ENCODE data around the gene ABHD17B. TPM values are rescaled to one million over a fixed set of nuclear protein-coding genes. Genes with fewer than 3 reads are reported as not detected.
A peak's percentile ranks its signal among the peaks of the same experiment; 100 is the strongest.
"Not testable (repeated sequence)": the region's sequence is repeated elsewhere in the genome, so short reads cannot be mapped to it uniquely, and the experiment has no call there.

The ABHD17B gene
- 10 to 100 TPM; 10.5 to 68.3 (median 17.4) TPM for total RNA-seq
- polyA plus RNA-seq: 10 to 100 TPM in 2 of 3 donors, 1 to 10 TPM in 1; 8.4 to 25.5 (median 12.1) TPM
- long read RNA-seq, donor 1, transcript ABHD17B-201 (4 exons, 2,614 nt): major isoform, 68 of 73 reads
- long read RNA-seq, donor 1, partial matches to known transcripts: 0 of 73 reads
- long read RNA-seq, donor 1, other reads (novel, unspliced or antisense): 5 of 73 reads
- long read RNA-seq, donor 2, transcript ABHD17B-201 (4 exons, 2,614 nt): major isoform, 22 of 25 reads
- long read RNA-seq, donor 2, partial matches to known transcripts: 1 of 25 reads
- long read RNA-seq, donor 2, other reads (novel, unspliced or antisense): 2 of 25 reads

DNA sequence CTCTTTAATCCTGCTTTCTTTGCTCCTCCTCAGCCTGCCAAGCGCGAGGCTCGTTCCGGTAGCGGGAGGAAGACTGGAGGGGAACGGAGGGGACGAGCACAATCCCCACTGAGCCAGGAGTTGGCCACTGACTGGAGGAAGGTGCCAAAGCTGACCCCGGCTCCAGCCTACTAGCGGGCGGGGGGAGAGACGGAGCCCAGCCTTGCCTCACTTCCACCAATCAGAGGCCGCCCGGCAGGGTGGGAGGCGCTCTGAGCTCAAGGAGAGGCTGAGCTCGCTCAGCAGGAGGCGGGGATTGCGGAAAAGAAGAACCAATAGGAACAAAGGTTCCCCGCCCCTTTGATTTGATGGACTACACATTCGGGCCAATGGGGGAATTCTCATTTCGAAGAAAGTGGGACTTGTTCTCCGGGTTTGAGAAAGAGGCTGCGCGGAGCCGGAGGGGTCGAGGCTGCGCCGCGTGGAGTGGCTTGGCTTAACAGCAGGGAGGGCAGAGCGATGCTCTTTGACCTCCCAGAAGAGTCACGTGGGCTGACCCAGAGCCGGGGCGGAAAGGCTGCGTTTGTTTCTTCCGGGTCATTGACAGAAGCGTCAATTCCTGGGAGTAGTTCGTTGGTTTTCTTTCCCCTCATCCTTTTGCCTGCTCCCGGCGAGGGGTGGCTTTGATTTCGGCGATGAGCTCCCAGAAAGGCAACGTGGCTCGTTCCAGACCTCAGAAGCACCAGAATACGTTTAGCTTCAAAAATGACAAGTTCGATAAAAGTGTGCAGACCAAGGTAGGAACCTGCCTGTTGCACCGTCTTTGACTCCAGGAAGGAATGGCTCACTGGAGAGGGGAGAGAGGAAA, at the start of gene ABHD17B, which contains the start of gene C9orf85:
TSS of gene ABHD17B (minus strand) at position 133 of the 847 bp plus-strand sequence. CDS start 36,113 bp downstream, outside the sequence.
TSS of gene C9orf85 (plus strand) at position 579 of the 847 bp plus-strand sequence. CDS start at position 675, 96 bp downstream.
- WGBS, 3 donors: 0 to 1% (median 0%) methylated on average over 45 of the region's 45 CpGs
- Histone ChIP-seq H3K4me1 (peaks cover 42% of the 10 kb centered on the region), H3K27me3 (ENCODE audit: insufficient read depth in 3 of 3, low read length in 2 of 3) (no peaks in the 10 kb centered on the region), H3K9me3 (no peaks in the 10 kb centered on the region), H3K27ac (peak within 1 kb of the TSS; percentile 96), H3K4me3 (peak within 1 kb of the TSS; percentile 98), H3K36me3 (ENCODE audit: insufficient read depth in 1 of 2, low read depth in 1 of 2) (no peaks in the 10 kb centered on the region)
- ATAC-seq (peak; percentile 96 to 99 (median 98)), DNase-seq (peak; percentile 99)
- TF ChIP-seq, protein P1, sequence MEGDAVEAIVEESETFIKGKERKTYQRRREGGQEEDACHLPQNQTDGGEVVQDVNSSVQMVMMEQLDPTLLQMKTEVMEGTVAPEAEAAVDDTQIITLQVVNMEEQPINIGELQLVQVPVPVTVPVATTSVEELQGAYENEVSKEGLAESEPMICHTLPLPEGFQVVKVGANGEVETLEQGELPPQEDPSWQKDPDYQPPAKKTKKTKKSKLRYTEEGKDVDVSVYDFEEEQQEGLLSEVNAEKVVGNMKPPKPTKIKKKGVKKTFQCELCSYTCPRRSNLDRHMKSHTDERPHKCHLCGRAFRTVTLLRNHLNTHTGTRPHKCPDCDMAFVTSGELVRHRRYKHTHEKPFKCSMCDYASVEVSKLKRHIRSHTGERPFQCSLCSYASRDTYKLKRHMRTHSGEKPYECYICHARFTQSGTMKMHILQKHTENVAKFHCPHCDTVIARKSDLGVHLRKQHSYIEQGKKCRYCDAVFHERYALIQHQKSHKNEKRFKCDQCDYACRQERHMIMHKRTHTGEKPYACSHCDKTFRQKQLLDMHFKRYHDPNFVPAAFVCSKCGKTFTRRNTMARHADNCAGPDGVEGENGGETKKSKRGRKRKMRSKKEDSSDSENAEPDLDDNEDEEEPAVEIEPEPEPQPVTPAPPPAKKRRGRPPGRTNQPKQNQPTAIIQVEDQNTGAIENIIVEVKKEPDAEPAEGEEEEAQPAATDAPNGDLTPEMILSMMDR (IDR thresholded peaks at IDR 0.05): no peak
- intact Hi-C loops (cut with DNase I): loop anchor here in 1 of 2 donors (5.0 kb wide), 1 partner anchor 71 kb away; no protein-coding TSS in a partner anchor

DNA sequence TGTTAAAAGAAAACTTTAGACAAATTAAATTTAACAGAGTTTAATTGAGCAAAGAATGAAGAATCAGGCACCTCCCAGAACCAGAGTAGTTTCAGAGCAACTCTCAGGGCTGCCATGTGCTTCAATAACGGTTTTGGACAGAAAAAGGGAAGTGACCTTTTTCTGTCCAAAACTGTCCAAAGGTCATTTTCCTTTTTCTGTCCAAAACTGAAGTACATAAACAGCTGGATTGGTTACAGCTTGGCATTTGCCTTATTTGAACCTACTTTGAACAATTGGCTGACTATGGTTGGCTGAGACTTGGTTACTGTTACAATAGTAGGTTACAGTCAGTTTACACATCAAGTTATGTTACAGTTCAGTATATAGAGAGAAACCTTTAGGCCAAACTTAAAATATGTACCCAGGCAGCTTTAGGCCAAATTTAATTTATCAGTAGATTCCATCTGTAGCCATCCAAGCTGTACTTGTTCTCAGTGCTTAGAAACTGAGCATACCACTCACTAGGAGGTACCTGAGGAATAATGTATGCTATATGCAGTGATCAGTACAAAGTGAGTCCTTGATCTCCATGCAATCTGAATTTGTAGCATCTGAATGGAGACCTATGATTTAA, 44.4 kb upstream of the ABHD17B start:
- TF ChIP-seq, protein P1 (IDR thresholded peaks at IDR 0.05): no peak
- Histone ChIP-seq H3K27me3 (ENCODE audit: insufficient read depth in 3 of 3, low read length in 2 of 3) (no peaks in the 10 kb centered on the region), H3K4me1 (peaks cover 3% of the 10 kb centered on the region), H3K27ac (no peak overlapping the region), H3K4me3 (no peak overlapping the region), H3K36me3 (ENCODE audit: insufficient read depth in 1 of 2, low read depth in 1 of 2) (peaks cover 0 to 12% of the 10 kb centered on the region in 2 donors), H3K9me3 (no peaks in the 10 kb centered on the region)
- DNase-seq (no peak), ATAC-seq (no peak)
- intact Hi-C loops (cut with DNase I): no loop called here
- 20 to 28% (median 25%) methylated on average over 1 of the region's 1 CpG for WGBS, 3 donors

DNA sequence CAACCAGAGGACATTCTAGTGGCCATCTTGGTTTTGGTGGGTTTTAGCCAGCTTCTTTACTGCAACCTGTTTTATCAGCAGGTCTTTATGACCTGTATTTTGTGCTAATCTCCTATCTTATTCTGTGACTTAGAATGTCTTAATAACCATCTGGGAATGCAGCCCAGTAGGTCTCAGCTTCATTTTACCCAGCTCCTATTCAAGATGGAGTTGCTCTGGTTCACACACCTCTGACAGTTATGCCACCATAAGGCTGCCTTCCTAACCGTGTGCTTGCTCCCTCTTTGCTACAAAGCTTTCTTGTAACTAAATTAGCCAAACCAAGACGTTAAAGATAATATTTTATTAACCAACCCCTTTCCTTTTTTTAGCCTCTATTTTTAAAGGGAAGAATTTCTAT, 43.7 kb upstream of the ABHD17B start:
- H3K9me3 ChIP-seq; H3K27ac ChIP-seq; H3K4me1 ChIP-seq; DNase-seq; ATAC-seq; H3K4me3 ChIP-seq; H3K27me3 ChIP-seq (ENCODE audit: insufficient read depth in 3 of 3, low read length in 2 of 3); intact Hi-C loops (cut with DNase I); H3K36me3 ChIP-seq (ENCODE audit: insufficient read depth in 1 of 2, low read depth in 1 of 2): not testable (repeated sequence)
- 59 to 84% (median 70%) methylated on average over 2 of the region's 2 CpGs for WGBS, 3 donors

DNA sequence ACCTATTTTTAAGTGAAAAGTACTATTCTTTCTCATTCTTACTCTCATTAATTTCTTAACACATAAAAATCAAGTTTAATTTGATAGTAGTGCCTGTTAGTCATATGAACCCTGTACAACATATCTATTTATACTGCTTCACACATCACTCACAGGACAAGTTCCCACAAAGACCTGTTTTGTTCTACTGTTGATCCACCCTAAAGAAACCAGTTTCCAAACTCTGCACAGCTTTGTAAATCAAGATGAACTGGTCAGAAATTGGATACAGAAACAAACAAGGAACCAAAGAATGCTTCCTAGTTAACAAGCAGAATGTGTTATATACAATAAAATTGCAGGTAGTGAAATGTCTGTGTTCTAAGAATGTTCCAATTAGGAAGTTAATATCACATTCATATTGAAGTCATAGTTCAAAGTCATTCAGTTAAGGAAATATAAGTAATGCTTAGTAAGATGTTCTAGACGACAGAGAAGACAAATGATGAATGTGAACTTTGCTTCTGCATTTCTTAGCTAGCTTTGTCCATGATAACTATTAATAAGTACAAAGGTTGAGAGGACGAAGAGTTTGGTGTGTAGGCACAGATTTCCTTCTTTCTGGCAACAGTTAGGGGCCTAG, 33.9 kb upstream of the ABHD17B start:
- TF ChIP-seq, protein P1 (IDR thresholded peaks at IDR 0.05): no peak
- Histone ChIP-seq H3K4me3 (peak overlapping the region; percentile 1), H3K36me3 (ENCODE audit: insufficient read depth in 1 of 2, low read depth in 1 of 2) (no peaks in the 10 kb centered on the region), H3K9me3 (no peaks in the 10 kb centered on the region), H3K27ac (peak overlapping the region; percentile 58), H3K4me1 (peaks cover 38% of the 10 kb centered on the region), H3K27me3 (ENCODE audit: insufficient read depth in 3 of 3, low read length in 2 of 3) (no peaks in the 10 kb centered on the region)
- 18 to 39% (median 24%) methylated on average over 2 of the region's 2 CpGs for WGBS, 3 donors
- peak in 3 of 4 donors; percentile 81 to 85 (median 84) for ATAC-seq
- no peak for DNase-seq
- intact Hi-C loops (cut with DNase I): no loop called here
